ENCODE measurements around the gene ASGR2.

Gene ASGR2

GRCh38 chr17:7058831-7059447, 55.7 kb downstream of the ASGR2 start:
- no peak for DNase-seq

- DNase-seq = no peak
Observed at GRCh38 chr17:7056386-7056785, 58.2 kb downstream of the ASGR2 start.

Data from activated effector memory CD4-positive, alpha-beta T cell treated with anti-CD3 and anti-CD28 coated beads, Interleukin-2, amount 50 U/mL, for 16 hours (primary cell).